GM18499 (cell line): Measurements from ENCODE around the gene AGO4.
"Not testable (repeated sequence)": the region's sequence is repeated elsewhere in the genome, so short reads cannot be mapped to it uniquely, and the experiment has no call there.

Source experiments
- ATAC-seq: cut with Tn5 transposase; IDR thresholded peaks from one replicate; pipeline ENCODE4 v1.9.1; 2021; ENCODE audit warnings: moderate number of reproducible peaks; ENCODE audit not compliant: insufficient read depth, unreplicated experiment

Gene AGO4

DNA sequence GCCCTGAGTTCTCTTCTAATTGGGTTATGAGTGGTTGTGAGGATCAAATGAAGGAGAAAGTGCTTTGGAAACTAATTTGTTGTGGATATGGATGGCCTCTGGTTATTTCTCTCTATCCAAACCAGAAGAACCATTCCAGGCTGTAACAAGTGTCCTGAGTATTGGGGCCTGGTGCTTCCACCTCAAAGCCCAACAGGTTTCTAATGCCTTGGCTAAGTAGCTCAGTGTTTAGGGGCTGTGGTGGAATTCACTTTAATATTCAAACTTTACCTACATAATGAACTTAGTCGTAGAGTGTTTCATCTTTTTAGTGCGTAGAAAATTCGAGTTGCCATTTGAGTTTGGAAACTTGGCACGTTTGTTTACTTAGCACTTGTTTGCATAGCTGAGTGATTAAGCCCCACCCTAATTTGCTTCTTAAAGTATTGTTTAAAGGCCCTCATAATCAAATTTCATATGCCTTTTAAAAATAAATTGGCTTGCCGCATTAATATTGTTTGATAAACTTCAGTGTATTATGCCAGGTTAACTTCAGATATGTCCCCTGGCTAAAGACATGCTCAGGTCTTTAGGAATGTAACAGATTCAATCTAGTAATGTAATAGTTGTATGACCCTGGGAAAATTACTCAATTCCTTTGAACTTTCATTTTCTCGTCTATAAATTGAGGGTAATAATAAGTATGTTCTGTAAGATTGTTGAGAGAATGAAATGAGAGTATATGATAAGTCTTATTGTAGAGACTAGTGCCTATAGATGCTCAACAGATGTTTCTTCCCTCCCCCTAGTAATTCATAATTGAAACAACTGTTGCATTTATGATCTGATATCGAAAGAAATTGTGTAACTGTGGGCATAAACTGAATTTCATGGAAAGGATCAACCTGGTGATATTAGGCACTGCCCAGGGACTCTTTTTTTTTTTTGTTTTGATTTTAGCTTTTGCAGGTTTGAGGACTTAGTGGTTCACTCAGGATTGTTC is 1.6 kb downstream of the AGO4 start:
- ATAC-seq: no peak

DNA sequence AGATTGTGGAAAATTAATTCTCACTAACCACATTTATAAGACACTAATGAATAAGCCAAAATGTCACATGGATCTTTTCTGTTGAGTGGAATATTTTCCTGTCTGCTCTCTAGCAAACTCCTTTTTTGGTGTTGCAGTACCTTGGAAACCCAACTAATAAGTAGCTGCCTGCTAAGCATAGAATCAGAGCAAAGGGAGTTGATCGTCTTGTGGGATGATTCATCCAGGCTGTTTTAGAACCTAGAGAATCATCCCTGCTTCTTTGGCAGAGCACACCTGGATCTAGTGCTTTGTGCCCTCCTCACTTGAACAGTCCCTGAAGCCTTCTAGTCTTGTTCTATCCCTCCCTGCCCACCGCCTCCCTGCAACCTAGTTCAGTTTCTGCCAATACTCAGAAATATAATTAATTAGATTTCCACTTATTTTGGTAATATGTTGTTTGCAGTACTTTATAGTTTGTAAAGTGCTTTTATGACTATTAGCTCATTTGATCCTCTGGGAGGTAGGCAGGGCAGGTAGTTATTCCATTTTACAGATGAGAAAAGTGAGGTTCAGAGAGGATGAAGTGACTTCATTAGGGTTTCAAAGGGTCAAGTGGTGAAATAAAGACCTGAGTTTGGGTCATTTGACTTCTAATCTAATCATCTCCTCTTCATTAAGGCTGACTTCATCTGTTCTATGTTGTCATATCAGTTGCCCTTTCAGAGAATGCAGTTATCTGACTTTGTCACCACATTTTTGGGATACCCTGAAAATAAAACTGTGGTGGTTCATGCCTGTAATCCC is 2.5 kb downstream of the AGO4 start:
- ATAC-seq: no peak

DNA sequence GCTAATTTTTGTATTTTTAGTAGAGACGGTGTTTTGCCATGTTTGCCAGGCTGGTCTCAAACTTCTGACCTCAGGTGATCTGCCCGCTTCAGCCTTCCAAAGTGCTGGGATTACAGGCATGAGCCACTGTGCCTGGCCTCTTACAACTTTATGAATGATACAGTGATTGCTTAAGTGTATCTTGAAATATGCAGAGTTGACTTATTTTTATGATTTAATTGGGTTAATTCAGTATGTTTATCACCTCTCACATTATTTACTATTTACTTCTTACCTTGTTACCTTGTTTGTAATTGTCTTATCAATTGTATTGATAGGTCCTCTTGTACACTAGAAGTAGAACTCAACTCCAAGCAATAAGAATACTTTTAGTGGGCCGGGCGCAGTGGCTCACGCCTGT is 4.9 kb downstream of the AGO4 start:
- ATAC-seq: not testable (repeated sequence)

DNA sequence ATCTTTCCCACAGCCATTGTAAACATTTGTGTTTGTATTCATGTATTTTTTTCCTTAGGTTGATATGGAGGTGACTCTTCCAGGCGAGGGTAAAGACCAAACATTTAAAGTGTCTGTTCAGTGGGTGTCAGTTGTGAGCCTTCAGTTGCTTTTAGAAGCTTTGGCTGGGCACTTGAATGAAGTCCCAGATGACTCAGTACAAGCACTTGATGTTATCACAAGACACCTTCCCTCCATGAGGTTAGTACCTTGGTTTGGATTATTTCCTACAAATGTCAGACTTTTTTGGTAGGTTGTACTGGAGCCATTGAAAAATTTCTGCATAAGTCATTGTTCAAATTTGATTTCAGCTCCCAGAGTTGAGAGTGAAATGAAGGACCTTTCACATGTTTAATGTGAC is 17.4 kb downstream of the AGO4 start:
- no peak for ATAC-seq

DNA sequence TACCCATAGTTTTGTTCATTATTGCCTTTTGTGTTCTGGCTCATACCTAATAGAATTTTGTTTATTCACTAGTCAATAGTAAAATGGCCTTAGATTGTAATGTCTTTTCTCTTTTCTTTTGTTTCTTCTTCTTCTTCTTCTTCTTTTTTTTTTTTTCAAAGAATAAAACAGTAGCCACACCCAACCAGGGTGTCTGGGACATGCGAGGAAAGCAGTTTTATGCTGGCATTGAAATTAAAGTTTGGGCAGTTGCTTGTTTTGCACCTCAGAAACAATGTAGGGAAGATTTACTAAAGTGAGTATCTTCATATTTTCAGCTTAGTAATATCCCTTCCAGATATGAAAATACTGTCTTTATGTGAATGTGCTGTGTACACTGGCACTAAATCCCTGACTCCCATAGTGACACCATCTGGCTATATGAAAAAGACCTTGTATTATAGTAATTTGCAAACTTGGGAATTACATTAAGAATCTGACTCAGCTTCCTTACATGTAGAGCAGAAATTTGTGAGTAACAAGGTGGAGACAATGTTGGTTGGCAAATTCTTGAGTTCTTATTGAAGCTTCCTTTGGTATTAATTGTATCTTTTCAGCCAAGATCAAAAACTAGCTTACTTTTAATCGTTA is 24.6 kb downstream of the AGO4 start:
- no peak for ATAC-seq

DNA sequence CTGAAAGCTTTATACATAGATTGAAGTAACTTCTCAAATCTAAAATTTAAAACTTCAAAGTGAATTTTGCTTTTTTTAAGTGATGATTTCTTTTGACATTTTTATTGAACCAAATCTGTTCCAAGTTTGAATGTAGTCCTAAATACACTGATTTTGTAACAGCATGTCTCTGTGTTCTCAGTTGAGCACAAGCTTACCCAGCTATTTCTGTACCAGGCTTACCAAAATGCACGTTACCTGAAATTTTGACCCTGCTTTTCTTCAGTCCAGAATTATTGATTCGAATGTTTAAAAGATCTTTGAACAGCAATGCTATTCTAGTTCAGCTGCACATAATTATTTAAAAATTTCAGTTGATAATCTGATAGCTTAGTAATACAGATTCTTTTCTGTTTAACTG is 25.6 kb downstream of the AGO4 start:
- ATAC-seq: no peak

DNA sequence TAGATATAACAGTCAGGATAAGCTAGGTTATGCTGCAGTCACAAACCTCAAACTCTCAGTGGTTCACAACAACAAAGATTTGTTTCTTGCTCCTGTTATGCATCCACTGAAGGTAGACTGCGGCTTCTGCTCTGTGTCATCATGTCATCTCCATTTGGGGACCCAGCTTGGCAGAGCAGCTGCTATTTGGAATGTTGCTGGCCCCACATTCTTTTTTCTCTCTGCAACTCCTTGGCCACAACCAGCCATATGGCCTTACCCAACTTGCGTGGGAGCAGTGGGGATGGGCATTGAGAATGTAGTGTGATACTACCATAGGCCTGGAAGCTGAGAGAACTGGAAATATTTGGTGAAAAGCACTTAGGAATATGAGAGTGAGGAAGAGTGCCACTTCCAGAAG is 26.4 kb downstream of the AGO4 start:
- ATAC-seq: no peak

DNA sequence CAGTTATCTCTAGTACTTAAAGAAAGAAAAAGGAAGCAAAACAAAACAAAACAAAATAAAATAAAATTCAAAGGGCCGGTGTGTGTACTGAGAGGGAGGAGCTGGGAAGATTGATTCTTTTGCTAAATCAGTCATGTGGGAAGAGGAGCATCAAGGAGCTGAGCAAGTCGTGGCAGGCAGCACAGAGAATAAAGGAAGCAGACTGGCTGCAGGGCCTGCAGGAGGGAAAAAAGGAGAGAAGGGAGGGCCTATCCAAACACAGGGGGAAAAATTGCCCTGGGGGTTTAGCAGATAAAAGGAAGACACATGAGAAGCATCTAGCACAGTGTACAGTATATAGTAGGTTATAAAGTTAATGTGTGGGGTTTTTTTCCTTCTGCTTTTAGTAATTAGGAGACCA is 27.6 kb downstream of the AGO4 start:
- no peak for ATAC-seq

DNA sequence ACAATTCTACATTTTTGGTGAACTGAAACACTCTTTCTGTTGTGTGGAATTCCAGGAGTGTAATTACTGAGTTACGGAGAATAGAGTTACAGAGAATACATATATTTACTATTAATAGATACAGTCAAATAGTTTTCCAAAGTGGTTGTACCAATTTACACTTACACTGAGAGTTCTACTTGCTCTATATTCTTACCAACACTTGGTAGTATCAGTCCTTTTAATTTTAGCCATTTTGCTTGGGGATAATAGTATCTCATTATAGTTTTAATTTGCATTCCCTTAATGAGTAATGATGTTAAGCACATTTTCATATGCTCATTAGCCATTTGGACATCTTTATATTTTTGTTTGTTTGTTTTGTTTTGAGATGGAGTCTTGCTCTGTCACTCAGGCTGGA is 28.9 kb downstream of the AGO4 start:
- no peak for ATAC-seq

DNA sequence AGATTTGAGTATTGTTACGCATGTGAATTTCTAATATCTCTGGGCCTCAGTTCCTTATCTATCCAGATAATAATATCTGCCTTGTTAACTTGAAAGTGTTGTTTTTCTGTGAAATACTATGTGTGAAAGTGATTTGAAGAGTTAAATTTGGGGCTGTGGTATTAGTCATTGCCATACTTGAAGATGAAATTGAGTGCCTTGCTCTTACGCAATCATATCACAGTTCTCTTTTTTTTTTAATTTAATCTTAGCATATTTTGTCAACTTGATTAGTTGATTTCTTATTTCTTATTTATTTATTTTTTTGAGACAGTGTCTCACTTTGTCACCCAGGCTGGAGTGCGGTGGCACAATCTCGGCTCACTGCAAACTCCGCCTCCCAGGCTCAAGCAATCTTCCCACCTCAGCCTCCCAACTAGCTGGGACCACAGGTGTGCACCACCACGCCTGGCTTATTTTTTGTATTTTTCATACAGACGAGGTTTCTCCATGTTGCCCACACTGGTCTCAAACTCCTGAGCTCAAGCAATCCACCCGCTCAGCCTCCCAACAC is 31.0 kb downstream of the AGO4 start:
- no peak for ATAC-seq

DNA sequence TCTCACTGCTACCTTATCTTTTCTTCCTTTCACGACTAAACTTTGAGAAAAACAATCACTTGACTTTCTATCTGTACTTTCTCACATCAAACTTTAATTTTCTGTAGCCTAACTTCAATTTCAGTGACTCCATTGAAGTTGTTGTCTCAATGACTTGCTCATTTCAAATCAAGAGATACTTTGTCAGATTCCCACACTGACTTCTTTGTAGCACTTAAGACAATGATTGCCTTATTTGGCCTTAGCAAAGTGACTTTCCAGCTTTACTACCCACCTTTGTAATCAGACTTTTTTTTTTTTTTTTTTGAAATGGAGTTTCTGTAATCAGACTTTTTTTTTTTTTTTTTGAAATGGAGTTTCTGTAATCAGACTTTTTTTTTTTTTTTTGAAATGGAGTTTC is 37.0 kb downstream of the AGO4 start:
- ATAC-seq: no peak

DNA sequence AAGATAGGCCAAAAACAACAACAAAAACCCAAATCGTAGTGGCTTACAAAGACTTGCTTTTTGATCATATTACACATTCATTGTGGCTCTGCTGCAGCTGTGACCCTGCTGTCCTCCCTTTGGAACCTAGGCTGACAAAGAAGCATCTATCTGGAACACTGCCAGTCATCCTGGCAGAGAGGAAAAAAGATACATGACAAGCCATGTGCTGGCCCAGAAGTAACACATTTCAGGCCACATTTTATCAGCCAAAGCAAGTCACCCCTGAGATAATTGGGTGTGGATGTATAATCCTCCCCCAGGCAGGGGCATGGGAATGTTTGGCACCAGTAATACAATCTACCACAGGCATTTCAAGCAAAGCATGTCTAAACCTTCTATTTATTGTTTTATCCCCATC is 38.0 kb downstream of the AGO4 start:
- ATAC-seq: no peak

DNA sequence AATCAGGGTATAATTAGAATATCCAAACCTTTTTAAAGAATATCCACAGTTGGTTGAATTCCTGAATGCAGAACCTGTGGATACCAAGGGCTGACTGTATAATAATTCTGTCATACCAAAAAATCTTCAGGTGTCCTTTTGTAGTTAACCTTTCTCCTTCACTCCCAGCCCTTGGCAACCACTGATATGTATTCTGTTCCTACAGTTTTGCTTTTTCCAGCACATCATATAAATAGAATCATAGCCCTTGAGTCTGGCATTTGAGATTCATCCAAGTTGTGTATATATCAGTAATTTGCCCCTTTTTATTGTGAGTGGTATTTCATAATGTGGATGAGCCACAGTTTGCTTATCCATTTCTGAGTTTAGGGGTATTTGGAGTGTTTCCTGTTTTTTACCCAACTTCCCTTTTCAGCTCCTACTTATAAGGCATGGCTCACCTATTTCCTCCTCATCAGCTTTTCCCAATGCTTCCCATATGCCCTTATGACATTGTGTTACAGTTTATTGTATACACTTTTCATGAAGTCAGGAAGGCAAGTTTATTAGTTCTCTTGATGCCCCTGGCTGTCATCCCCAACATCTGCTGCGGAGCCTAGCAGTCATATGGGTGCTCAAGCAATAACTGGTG is 40.2 kb downstream of the AGO4 start:
- no peak for ATAC-seq

DNA sequence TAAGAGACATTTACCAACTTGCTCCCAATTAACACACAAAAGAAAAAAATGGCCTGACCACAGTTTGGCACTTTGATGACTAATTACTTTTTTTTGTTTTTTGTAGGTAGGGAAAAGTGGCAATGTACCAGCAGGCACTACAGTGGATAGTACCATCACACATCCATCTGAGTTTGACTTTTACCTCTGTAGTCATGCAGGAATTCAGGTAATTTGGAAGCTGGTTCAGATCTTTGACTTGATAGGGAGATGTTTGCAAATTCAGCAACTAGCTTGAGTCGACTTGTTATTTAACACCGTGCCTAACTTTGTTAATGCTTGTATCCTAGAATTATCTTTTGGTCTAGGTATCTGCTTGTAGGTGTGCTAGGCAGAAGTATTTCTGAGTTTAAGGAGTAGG is 42.2 kb downstream of the AGO4 start:
- no peak for ATAC-seq

DNA sequence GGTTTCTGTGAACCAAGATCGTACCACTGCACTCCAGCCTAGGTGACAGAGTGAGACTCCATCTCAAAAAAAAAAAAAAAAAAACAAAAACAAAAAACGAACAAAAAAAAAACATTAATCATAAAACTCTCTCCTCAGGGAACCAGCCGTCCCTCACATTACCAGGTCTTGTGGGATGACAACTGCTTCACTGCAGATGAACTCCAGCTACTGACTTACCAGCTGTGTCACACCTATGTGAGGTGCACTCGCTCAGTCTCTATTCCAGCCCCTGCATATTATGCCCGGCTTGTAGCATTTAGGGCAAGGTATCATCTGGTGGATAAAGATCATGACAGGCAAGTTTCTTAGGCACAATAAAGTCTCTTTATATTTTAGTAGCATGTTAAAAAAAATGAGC is 42.9 kb downstream of the AGO4 start:
- no peak for ATAC-seq

DNA sequence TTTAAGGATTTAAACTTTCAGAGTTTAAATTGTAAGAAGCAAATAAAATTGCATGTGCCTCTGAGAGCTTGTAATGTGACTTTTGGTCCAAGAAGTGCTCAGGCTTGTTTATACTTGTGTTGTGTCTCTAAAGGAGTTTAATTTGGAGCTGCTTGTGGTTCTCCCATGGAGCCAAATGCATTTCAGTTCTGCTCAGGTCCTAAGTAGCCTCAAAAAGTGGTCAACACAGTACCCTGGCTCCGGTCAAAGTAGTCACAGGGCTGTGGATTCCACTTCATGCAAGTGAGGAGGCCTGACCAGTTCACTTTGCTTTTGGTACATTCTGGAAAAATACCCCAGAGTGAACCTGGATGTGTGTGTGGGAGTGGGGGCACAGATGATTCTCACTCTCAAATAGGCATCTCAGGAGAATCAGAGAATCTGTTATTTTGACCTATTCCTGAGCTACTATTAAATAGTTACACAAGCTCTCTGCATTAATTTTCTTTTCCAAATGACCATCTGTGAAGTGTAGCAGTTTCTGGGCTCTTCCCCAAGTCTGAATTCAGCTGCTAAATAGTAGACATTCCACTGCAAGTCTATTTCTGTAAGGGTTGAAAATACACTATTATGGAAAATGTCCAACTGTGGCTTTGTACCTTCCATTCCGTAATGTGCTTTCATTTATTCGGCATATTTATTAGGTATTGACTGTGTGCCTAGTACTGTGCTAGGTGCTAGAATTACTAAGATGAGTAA is 43.5 kb downstream of the AGO4 start:
- no peak for ATAC-seq

DNA sequence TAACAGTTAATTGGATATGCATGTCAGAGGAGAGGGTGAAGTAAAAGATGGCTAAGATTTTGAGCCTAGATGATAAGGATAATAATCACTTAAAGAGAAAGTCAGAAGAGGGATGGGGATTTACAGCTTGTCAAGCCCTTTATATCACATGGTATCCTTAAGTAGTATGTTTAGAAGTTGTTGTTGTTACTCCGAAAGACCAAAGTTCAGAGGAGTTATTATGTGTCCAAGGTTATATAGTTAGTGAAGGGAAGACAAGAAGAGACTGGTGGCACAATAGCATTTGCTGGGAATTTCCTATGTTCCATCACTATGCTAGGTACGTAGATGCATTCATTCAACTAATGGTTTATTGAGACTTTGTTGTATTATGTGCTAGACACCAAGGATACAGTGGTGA is 44.4 kb downstream of the AGO4 start:
- no peak for ATAC-seq

DNA sequence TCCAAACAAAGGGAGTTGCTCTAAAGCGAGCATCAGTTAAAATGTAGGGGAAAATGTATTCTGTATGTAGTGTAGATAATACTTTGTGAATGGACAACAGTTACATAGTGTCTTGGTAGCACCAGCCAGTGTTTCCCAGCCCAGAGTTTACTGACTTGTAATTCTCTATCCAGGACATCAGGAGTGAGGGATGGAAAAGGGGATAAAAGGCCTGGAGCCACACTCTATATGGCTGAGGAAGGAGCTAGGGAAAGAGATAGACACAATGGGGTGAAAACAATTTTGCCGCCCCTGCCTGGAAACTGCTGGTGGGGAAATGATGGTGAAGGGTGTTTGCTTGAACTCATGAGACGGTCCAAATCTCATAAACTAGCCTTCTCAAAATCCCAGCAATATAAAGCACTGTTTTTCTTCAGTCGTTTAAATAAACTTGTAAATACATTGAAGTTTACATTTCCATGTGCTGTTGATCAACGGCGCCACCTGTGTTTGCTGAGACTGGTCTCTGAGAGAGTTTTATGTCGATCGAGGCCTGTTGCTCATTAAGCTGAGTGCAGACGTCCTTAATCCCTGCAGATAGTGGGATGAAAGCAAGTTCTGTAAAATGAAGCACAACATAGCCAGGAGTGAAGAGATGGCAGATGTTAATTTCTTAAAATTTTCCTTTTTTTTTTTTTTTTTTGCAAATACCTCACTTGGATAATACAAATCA is 47.3 kb downstream of the AGO4 start:
- ATAC-seq: no peak

DNA sequence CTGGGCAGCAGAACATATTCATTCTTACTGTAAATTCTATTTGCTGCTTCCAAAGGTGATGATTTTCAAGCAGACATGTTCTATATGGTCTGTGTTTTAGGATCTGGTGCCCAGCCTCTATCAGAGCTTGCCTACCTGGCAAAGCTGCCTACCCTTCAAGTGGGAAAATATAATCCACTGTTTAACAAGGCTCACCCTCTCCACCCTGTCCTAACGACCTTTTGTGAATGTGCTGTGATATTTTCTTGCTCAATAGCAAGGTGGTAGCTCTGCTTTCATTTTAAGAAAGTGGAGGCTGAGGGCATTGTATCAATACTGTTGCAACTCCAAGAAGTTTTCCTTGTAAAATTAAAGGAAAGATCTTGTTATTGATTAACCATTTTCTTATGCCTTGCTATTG is 49.1 kb downstream of the AGO4 start:
- ATAC-seq: no peak
